ENCODE measurements around the gene GRK5. TPM values are rescaled to one million over a fixed set of nuclear protein-coding genes. Genes with fewer than 3 reads are reported as not detected.
A peak's percentile ranks its signal among the peaks of the same experiment; 100 is the strongest.

Gene GRK5
- total RNA-seq, 1 donor from 2014 or later: 163 TPM

DNA sequence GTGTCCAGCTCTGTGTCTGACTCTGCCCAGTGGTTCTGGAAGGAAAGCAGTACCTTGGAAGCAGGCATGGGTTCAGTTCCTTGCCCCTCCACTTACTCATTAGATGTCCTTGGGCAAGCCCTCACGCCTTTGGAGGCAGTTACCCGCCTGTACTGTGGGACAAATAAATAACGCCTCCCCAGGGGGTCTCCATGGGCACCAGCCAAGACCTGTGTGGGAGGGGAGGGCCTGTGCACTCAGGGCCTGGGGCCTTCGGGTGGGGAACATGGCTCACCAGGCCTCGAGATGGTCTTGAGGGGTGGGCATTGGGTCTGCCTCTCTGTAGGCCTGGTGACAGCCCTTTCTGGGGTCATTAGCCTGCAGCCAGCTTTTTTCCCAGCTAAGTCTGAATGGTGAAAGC, 142.0 kb downstream of the GRK5 start:
- TF ChIP-seq, protein P1, sequence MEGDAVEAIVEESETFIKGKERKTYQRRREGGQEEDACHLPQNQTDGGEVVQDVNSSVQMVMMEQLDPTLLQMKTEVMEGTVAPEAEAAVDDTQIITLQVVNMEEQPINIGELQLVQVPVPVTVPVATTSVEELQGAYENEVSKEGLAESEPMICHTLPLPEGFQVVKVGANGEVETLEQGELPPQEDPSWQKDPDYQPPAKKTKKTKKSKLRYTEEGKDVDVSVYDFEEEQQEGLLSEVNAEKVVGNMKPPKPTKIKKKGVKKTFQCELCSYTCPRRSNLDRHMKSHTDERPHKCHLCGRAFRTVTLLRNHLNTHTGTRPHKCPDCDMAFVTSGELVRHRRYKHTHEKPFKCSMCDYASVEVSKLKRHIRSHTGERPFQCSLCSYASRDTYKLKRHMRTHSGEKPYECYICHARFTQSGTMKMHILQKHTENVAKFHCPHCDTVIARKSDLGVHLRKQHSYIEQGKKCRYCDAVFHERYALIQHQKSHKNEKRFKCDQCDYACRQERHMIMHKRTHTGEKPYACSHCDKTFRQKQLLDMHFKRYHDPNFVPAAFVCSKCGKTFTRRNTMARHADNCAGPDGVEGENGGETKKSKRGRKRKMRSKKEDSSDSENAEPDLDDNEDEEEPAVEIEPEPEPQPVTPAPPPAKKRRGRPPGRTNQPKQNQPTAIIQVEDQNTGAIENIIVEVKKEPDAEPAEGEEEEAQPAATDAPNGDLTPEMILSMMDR (IDR thresholded peaks at IDR 0.05; ENCODE audit: unreplicated experiment): no peak
- no peak overlapping the region for H3K27ac Mint-ChIP-seq (ENCODE audit: unreplicated experiment)
- no peak for DNase-seq (ENCODE audit: low spot score)
- peaks cover 58% of the 10 kb centered on the region for H3K36me3 Mint-ChIP-seq (ENCODE audit: low read depth, unreplicated experiment)
- H3K27me3 Mint-ChIP-seq (ENCODE audit: unreplicated experiment): peaks cover 11% of the 10 kb centered on the region
- H3K4me3 Mint-ChIP-seq (ENCODE audit: unreplicated experiment): no peak overlapping the region
- H3K9me3 Mint-ChIP-seq (ENCODE audit: unreplicated experiment): no peaks in the 10 kb centered on the region
- H3K4me1 Mint-ChIP-seq (ENCODE audit: unreplicated experiment): peaks cover 27% of the 10 kb centered on the region

DNA sequence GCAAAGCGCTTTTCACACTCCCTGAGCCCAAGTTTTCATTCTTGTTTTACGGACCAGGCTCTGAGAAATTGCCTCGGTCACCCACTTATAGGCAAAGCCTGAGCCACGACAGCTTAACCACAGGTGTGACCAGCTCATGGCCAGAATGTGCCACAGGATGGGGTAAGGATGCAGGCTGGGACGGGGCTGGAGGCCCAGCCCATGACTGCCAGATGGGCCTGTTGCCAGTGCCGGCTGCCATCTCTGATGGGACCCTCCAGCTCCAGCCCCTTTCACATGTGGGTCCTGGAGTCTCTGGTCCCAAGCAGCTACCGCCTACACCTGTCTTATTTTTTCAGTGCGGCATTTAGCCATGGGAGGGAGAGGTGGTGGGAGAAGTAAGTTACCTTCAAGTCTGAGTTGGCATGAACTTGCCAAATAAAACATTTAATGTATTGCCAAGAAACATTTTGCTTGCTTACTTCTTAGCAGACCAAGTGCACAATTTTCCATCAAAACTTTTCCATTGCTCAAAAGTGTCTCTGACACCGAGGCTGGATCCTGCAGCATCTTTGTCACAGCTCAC, 142.6 kb downstream of the GRK5 start:
- H3K9me3 Mint-ChIP-seq (ENCODE audit: unreplicated experiment): no peaks in the 10 kb centered on the region
- peak overlapping the region; percentile 51 for H3K4me3 Mint-ChIP-seq (ENCODE audit: unreplicated experiment)
- H3K36me3 Mint-ChIP-seq (ENCODE audit: low read depth, unreplicated experiment): peaks cover 55% of the 10 kb centered on the region
- TF ChIP-seq, protein P1 (IDR thresholded peaks at IDR 0.05; ENCODE audit: unreplicated experiment): no peak
- H3K4me1 Mint-ChIP-seq (ENCODE audit: unreplicated experiment): peaks cover 25% of the 10 kb centered on the region
- DNase-seq (ENCODE audit: low spot score): no peak
- no peak overlapping the region for H3K27ac Mint-ChIP-seq (ENCODE audit: unreplicated experiment)
- H3K27me3 Mint-ChIP-seq (ENCODE audit: unreplicated experiment): peaks cover 10% of the 10 kb centered on the region

DNA sequence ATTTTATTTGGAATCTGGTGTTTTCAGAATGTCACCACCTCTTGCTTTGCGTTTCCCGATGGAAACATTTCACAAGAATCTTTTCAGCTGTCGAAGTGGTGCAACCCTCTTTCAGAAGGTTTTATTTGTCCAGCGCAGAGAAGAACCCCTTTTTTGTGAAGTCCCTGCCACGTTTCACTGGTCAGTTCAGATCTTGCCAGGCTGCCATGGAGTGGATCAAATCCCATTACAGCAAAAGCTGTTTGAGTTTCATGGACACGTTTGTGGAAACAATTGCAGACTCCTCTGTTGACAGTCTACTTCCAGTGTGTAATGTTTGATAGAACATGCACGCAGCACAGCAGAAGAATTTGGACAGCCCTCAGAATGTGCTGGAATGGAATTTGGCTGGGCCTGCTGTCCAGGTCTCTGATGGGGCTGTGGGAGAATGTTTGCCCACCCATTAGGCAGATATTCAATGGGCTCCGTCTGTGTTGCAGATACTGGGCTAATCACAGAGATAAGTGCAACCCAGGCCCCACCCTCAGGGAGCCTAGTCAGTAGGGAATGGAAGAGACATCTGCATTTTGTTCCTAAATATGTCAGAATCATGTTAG, 143.2 kb downstream of the GRK5 start:
- Mint-ChIP-seq H3K4me1 (ENCODE audit: unreplicated experiment) (peaks cover 20% of the 10 kb centered on the region), H3K36me3 (ENCODE audit: low read depth, unreplicated experiment) (peaks cover 51% of the 10 kb centered on the region), H3K27me3 (ENCODE audit: unreplicated experiment) (peaks cover 10% of the 10 kb centered on the region), H3K9me3 (ENCODE audit: unreplicated experiment) (no peaks in the 10 kb centered on the region), H3K4me3 (ENCODE audit: unreplicated experiment) (peak overlapping the region; percentile 51), H3K27ac (ENCODE audit: unreplicated experiment) (no peak overlapping the region)
- TF ChIP-seq, protein P1 (IDR thresholded peaks at IDR 0.05; ENCODE audit: unreplicated experiment): no peak
- DNase-seq (ENCODE audit: low spot score): no peak

DNA sequence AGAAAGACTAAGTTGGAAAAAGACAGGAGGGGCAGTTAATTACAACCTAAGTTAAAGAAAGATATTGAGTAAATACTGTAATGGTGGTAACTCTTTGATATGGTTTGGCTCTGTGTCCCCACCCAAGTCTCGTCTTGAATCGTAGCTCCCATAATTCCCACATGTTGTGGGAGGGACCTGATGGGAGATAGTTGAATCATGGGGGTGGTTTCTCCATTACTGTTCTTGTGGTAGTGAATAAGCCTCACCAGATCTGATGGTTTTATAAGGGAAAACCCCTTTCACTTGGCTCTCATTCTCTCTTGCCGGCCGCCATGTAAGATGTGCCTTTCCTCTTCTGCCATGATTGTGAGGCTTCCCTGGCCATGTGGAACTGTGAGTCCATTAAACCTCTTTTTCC, 143.8 kb downstream of the GRK5 start:
- DNase-seq (ENCODE audit: low spot score): no peak
- H3K27me3 Mint-ChIP-seq (ENCODE audit: unreplicated experiment): peaks cover 6% of the 10 kb centered on the region
- no peak overlapping the region for H3K27ac Mint-ChIP-seq (ENCODE audit: unreplicated experiment)
- H3K4me3 Mint-ChIP-seq (ENCODE audit: unreplicated experiment): peak overlapping the region; percentile 75
- no peaks in the 10 kb centered on the region for H3K9me3 Mint-ChIP-seq (ENCODE audit: unreplicated experiment)
- TF ChIP-seq, protein P1 (IDR thresholded peaks at IDR 0.05; ENCODE audit: unreplicated experiment): no peak
- H3K36me3 Mint-ChIP-seq (ENCODE audit: low read depth, unreplicated experiment): peaks cover 51% of the 10 kb centered on the region
- peaks cover 17% of the 10 kb centered on the region for H3K4me1 Mint-ChIP-seq (ENCODE audit: unreplicated experiment)

DNA sequence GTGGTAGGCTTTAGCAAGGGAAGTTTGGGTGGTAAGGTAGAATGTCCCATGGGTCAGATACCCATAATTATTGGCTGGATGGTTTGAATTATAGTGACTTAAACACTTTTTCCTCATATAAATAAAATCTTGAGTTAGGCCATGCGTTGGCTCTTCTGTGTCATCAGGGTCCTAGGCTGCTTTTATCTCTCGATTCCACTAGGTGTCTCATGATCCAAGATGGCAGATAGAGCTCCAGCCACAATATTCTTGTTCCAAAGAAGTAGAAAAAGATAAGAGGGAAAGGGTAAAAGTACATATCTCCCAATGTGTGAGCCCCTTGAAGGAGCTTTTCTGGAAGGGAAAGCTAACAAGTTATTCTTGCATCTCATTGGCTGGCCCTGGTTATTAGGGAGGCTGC, 144.7 kb downstream of the GRK5 start:
- Mint-ChIP-seq H3K4me1 (ENCODE audit: unreplicated experiment) (peaks cover 24% of the 10 kb centered on the region), H3K9me3 (ENCODE audit: unreplicated experiment) (no peaks in the 10 kb centered on the region), H3K36me3 (ENCODE audit: low read depth, unreplicated experiment) (peaks cover 57% of the 10 kb centered on the region), H3K4me3 (ENCODE audit: unreplicated experiment) (no peak overlapping the region), H3K27ac (ENCODE audit: unreplicated experiment) (no peak overlapping the region), H3K27me3 (ENCODE audit: unreplicated experiment) (peaks cover 8% of the 10 kb centered on the region)
- TF ChIP-seq, protein P1 (IDR thresholded peaks at IDR 0.05; ENCODE audit: unreplicated experiment): no peak
- DNase-seq (ENCODE audit: low spot score): no peak

Data from endothelial cell (in vitro differentiated cells).